Measurements from ENCODE around the gene IL1B. TPM values are rescaled to one million over a fixed set of nuclear protein-coding genes. Genes with fewer than 3 reads are reported as not detected.

The IL1B gene
- total RNA-seq, 4 donors from 2014 or later: 0.53 to 9.1 TPM; not detected in 2

DNA sequence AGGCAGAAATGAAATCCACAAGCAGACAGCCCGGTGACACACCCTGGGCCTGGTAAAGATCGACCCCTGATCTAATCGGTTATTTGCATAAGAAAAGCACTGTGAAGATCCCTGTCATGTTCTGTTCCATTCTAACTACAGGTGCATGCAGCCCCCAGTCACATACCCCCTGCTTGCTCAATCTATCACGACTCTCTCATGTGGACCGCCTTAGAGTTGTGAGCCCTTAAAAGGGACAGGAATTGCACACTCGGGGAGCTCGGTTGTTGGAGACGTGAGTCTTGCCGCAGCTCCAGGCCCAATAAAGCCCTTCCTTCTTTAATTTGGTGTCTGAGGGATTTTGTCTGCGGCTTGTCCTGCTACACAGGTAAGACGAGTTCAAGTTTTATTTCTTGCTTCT is 13.4 kb upstream of the IL1B start:
- Histone ChIP-seq H3K4me1 (no peaks in the 10 kb centered on the region), H3K9me3 (no peaks in the 10 kb centered on the region), H3K4me3 (no peak overlapping the region), H3K36me3 (no peaks in the 10 kb centered on the region), H3K27me3 (no peaks in the 10 kb centered on the region), H3K27ac (no peak overlapping the region)
- DNase-seq: no peak
- no peak for TF ChIP-seq POLR2A (IDR thresholded peaks at IDR 0.05)
- TF ChIP-seq, protein P1, sequence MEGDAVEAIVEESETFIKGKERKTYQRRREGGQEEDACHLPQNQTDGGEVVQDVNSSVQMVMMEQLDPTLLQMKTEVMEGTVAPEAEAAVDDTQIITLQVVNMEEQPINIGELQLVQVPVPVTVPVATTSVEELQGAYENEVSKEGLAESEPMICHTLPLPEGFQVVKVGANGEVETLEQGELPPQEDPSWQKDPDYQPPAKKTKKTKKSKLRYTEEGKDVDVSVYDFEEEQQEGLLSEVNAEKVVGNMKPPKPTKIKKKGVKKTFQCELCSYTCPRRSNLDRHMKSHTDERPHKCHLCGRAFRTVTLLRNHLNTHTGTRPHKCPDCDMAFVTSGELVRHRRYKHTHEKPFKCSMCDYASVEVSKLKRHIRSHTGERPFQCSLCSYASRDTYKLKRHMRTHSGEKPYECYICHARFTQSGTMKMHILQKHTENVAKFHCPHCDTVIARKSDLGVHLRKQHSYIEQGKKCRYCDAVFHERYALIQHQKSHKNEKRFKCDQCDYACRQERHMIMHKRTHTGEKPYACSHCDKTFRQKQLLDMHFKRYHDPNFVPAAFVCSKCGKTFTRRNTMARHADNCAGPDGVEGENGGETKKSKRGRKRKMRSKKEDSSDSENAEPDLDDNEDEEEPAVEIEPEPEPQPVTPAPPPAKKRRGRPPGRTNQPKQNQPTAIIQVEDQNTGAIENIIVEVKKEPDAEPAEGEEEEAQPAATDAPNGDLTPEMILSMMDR (IDR thresholded peaks at IDR 0.05): no peak

DNA sequence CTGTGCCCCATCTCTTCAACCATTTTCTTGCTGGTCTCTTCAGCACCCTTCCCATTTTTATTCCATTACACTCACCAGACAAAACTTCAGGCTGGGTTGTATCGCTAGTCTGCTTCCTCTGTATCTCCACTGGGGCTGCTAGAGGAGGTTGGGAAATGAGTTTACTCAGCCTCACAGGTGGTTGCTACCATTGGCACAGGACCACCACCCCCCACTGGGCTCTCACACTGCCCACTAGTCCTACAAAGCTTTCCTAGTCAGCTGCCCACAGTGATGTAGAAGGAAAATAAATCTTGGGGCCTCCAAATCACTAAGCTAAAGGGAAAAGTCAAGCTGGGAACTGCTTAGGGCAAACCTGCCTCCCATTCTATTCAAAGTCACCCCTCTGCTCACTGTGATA is 12.3 kb upstream of the IL1B start:
- DNase-seq: no peak
- H3K36me3 ChIP-seq: no peaks in the 10 kb centered on the region
- H3K9me3 ChIP-seq: no peaks in the 10 kb centered on the region
- H3K27me3 ChIP-seq: no peaks in the 10 kb centered on the region
- no peaks in the 10 kb centered on the region for H3K4me1 ChIP-seq
- no peak for TF ChIP-seq POLR2A (IDR thresholded peaks at IDR 0.05)
- TF ChIP-seq, protein P1 (IDR thresholded peaks at IDR 0.05): no peak
- H3K4me3 ChIP-seq: no peak overlapping the region
- no peak overlapping the region for H3K27ac ChIP-seq

DNA sequence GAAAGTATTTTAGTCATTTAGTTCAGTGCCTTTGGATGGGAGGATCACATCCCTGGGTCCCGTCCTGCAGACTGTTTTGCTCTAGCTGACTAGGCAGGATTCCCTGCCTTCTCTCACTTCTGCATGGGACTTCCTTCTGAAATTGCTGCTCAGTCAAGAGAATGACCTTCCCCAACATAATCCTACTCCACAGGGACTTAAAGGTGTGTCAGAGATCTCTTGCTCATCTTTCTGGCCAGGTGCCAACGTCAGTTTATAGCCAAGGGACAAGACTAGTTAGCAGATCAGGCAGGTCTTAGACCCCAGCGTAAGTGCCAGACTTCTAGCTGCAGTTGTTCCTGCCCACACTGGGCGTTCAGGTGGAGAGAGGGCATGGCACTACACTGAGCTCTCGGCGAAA is 9.5 kb upstream of the IL1B start:
- Histone ChIP-seq H3K9me3 (no peaks in the 10 kb centered on the region), H3K4me3 (no peak overlapping the region), H3K27ac (no peak overlapping the region), H3K27me3 (no peaks in the 10 kb centered on the region), H3K36me3 (no peaks in the 10 kb centered on the region), H3K4me1 (peaks cover 0 to 2% (median 0%) of the 10 kb centered on the region in 4 donors)
- DNase-seq: no peak
- TF ChIP-seq, protein P1 (IDR thresholded peaks at IDR 0.05): no peak
- no peak for TF ChIP-seq POLR2A (IDR thresholded peaks at IDR 0.05)

DNA sequence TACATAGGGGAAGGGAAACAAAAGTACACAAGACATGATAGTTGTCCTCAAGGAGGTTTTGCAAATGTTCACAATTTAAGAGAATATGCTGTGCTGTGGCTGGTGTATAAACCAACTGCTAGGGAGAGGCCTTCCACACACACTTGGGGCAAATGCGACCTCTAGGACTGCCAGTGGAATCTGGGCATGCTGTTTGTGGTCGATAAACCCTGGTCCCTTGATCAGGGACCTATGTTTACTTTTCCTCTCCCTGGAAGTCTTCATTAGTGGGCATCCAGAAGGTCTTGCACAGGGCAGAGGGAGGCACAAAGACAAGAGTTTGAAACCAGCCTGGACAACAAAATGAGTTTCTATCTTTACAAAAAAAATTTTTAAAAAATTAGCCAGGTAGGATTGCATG is 7.3 kb upstream of the IL1B start:
- Histone ChIP-seq H3K36me3 (no peaks in the 10 kb centered on the region), H3K27me3 (no peaks in the 10 kb centered on the region), H3K9me3 (no peaks in the 10 kb centered on the region), H3K4me1 (peaks cover 0 to 4% (median 0%) of the 10 kb centered on the region in 4 donors), H3K27ac (no peak overlapping the region), H3K4me3 (no peak overlapping the region)
- no peak for TF ChIP-seq POLR2A (IDR thresholded peaks at IDR 0.05)
- TF ChIP-seq, protein P1 (IDR thresholded peaks at IDR 0.05): no peak
- no peak for DNase-seq

DNA sequence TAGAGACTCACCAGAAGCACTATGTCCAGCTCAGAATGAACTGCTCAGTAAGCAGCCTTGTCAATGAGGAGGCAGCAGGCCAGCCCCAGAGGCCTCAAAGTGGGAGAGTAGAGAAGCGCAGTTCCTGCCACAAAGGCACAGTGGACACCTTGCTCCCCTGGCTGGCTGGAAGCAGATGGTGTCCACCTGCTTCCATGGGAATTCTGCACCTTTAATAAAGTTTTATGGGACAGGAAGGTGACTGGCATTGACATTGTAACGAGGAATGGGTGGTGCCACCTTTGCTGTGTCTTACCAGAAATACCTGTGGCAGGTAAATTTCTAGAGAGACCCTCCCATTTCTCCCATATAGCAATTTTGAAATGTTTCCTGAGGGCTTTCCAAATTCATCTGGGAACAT is 6.7 kb upstream of the IL1B start:
- Histone ChIP-seq H3K4me3 (no peak overlapping the region), H3K36me3 (no peaks in the 10 kb centered on the region), H3K9me3 (no peaks in the 10 kb centered on the region), H3K27me3 (no peaks in the 10 kb centered on the region), H3K27ac (no peak overlapping the region), H3K4me1 (peaks cover 0 to 4% (median 0%) of the 10 kb centered on the region in 4 donors)
- DNase-seq: no peak
- TF ChIP-seq POLR2A (IDR thresholded peaks at IDR 0.05): no peak
- TF ChIP-seq, protein P1 (IDR thresholded peaks at IDR 0.05): no peak
